ENCODE results near the gene RAB3GAP2. TPM values are rescaled to one million over a fixed set of nuclear protein-coding genes. Genes with fewer than 3 reads are reported as not detected.
"Not testable (repeated sequence)": the region's sequence is repeated elsewhere in the genome, so short reads cannot be mapped to it uniquely, and the experiment has no call there.

RAB3GAP2 gene
- total and polyA plus RNA-seq, 10 donors: 6.5 to 48.7 (median 37.5) TPM

DNA sequence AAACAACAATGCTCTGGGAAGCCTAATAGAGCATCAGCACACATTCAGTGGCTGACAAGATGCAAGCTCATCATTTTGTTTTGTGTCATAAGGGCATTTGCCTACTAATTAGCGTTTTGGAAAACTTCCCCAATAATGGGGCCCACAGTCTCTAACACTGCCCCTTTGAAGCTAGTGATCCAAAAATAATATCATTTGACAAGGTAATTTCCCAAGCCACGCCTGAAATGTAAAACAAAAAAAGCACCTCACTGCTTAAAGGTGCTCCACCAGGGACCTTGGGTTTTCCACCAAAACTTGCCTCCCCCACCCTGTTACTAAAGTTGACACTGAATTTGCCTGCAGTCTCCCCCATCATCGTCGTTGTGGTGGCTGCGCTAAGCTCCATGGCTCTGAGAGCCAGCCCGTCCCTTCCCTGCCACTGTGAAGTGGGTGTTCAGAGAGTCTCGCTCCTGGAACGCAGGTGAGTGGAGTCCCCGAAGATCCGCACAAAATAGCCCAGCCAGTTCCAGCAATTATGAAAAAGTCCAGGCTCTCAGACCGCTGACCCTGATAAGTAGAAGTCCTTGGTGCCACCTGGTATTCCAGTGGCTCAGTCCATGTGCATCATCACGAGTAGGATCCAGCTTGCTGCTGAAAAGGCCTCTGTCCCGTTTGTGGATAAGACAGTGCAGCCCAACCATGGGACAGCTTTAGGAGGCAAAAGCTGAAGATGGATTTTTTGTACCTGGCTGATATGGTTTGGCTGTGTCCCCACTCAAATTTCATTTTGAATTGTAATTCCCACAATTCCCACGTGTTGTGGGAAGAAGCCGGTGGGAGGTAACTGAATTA, 52.2 kb downstream of the RAB3GAP2 start:
- whole genome bisulfite sequencing, 5 donors: 73 to 83% (median 80%) methylated on average over 15 of the region's 15 CpGs
- Histone ChIP-seq H3K4me1 (peaks cover 0 to 57% (median 24%) of the 10 kb centered on the region in 6 donors), H3K27ac (peak overlapping the region in 2 of 8 donors; percentile 25 to 35), H3K4me3 (no peak overlapping the region), H3K36me3 (peaks cover 0 to 4% (median 0%) of the 10 kb centered on the region in 6 donors), H3K27me3 (replicated peaks in 1 of 7) (no peaks in the 10 kb centered on the region), H3K9me3 (no peaks in the 10 kb centered on the region)
- intact Hi-C loops (cut with DNase I; ENCODE audit: low total_unique reads): no loop called here
- TF ChIP-seq POLR2A (IDR thresholded peaks at IDR 0.05) (no peak), POLR2AphosphoS5 (IDR thresholded peaks at IDR 0.05) (no peak), CTCF (IDR thresholded peaks at IDR 0.05 in 8 of 11, conservative IDR thresholded peaks at IDR 0.05 in 3 of 11) (no peak)
- peak; percentile 64 for DNase-seq

GRCh38 chr1:220219136-220219442, 53.2 kb downstream of the RAB3GAP2 start:
- TF ChIP-seq CTCF (IDR thresholded peaks at IDR 0.05 in 8 of 11, conservative IDR thresholded peaks at IDR 0.05 in 3 of 11) (no peak), POLR2AphosphoS5 (IDR thresholded peaks at IDR 0.05) (no peak), POLR2A (IDR thresholded peaks at IDR 0.05) (no peak)
- Histone ChIP-seq H3K36me3 (peaks cover 0 to 4% (median 0%) of the 10 kb centered on the region in 6 donors), H3K27me3 (replicated peaks in 1 of 7) (no peaks in the 10 kb centered on the region), H3K4me3 (no peak overlapping the region), H3K4me1 (peaks cover 0 to 62% (median 21%) of the 10 kb centered on the region in 6 donors), H3K27ac (no peak overlapping the region), H3K9me3 (no peaks in the 10 kb centered on the region)
- intact Hi-C loops (cut with DNase I; ENCODE audit: low total_unique reads): no loop called here
- DNase-seq: no peak

GRCh38 chr1:220218397-220219135, 53.7 kb downstream of the RAB3GAP2 start:
- peak in 8 of 11 experiments; percentile 14 to 45 (median 36) for TF ChIP-seq CTCF (IDR thresholded peaks at IDR 0.05 in 8 of 11, conservative IDR thresholded peaks at IDR 0.05 in 3 of 11)
- H3K36me3 ChIP-seq; H3K4me3 ChIP-seq; H3K27me3 ChIP-seq (replicated peaks in 1 of 7); DNase-seq; H3K27ac ChIP-seq; intact Hi-C loops (cut with DNase I; ENCODE audit: low total_unique reads); H3K9me3 ChIP-seq: not testable (repeated sequence)
- 58 to 74% (median 62%) methylated on average over 6 of the region's 6 CpGs for WGBS, 5 donors
- peaks cover 0 to 67% (median 23%) of the 10 kb centered on the region in 6 donors for H3K4me1 ChIP-seq

- no peak overlapping the region for H3K27ac ChIP-seq
- H3K4me1 ChIP-seq: peaks cover 0 to 59% (median 21%) of the 10 kb centered on the region in 6 donors
- H3K36me3 ChIP-seq: peaks cover 0 to 6% (median 0%) of the 10 kb centered on the region in 6 donors
- no peak for DNase-seq
- 74 to 81% (median 79%) methylated on average over 2 of the region's 2 CpGs for WGBS, 5 donors
- no peak overlapping the region for H3K4me3 ChIP-seq
- TF ChIP-seq POLR2A (IDR thresholded peaks at IDR 0.05): no peak
- TF ChIP-seq CTCF (IDR thresholded peaks at IDR 0.05 in 8 of 11, conservative IDR thresholded peaks at IDR 0.05 in 3 of 11): peak in 3 of 11 experiments; percentile 6 to 17 (median 9)
- no peaks in the 10 kb centered on the region for H3K27me3 ChIP-seq (replicated peaks in 1 of 7)
- intact Hi-C loops (cut with DNase I; ENCODE audit: low total_unique reads): no loop called here
- H3K9me3 ChIP-seq: no peaks in the 10 kb centered on the region
Observed at GRCh38 chr1:220217383-220217988, 54.8 kb downstream of the RAB3GAP2 start.

All from spleen (tissue), 11 donors.